GM18520 (cell line): ENCODE measurements around the gene PLXDC2.

ENCODE experiments used
- ATAC-seq: cut with Tn5 transposase; IDR thresholded peaks from one replicate; pipeline ENCODE4 v1.9.1; 2021; ENCODE audit not compliant: unreplicated experiment

Gene PLXDC2

DNA sequence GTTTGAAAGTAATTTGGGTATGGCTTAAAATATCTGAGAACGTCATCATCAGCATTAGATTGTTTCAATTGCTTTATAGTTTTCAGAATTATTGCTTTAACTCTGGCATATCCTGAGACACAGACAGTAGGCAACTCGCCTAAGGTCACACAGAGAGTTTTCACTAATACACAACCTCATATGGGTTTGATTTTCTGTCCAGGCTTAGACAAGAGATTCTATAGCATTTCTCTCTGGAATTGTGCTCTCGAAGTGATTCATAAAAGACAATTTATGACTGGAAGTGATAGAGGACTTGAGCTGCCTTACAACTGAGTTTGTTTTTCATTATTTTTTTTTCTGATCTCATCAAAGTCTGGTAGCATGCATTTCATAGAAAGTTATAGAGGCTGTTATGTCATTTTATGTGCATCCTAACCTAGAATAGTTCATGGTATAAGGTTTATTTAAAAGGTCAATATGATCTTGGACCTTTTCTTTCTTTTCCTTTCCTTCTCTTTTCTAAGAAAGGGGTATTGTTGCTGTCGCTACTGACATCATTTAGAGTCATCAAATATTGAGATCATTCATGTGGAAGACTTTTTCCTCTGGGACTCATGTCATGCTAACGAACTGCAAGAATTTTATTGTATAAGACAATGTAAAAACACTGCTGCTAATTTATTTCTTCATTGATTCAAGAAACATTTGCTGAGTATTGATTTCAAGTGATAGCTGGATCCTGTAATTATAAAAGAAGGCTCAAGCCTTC is 278.2 kb downstream of the PLXDC2 start:
- no peak for ATAC-seq

- no peak for ATAC-seq
Measured at GRCh38 chr10:20100171-20100570, 283.9 kb downstream of the PLXDC2 start.

DNA sequence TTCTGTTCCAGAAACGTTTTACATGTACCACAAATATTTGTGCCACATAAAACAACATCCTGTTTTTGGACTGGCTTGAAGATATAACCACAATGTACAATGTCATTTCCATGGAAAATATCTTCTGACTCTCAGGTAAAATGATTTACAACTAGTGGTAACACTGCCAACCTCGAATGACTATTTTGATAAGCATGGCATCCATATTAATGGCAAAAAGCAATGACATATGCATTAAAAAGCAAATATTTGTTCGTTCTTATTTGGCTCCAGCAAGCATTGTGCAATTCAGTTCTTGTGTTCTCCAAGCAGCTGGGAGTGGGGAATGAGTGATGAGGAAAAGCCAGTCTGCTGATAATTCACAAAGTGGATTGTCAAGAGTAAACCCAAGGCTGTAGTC is 289.0 kb downstream of the PLXDC2 start:
- ATAC-seq = no peak

DNA sequence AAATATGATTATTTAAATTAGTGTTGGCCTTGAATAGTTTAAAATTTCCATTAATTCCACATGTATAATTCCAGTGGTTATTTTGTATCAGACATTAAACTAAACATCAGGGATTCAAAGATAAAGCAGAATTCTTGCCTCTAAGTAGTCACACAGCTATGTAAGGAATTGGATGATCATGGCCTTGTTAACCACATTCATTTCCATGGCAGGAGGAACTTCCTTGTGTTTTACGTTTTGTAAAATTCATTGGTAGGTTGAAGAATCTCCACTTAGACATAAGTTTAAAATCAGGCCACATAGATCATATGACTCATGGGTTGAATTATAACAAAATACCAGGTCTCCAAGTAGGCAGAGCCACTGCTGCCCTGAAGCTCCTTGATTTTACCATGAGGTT is 289.7 kb downstream of the PLXDC2 start:
- no peak for ATAC-seq

DNA sequence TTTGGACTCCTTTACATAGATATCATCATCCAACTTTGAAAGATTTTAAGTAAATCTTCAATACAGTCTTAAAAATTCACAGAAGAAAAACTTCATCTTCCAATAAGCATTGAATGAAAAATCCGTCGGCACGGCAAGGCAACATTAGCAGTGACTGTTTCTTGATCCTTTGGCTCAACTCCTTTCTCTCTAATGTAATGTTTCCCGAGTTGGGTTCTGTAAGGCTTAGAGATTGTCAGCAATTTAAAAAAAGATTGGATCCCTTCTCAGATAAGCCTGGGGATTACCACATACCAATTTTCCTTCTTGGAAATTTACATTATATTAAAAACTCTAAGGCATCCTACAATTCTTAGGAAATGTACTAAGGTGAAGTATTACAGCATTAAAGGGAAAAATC is 291.8 kb downstream of the PLXDC2 start:
- ATAC-seq = no peak

DNA sequence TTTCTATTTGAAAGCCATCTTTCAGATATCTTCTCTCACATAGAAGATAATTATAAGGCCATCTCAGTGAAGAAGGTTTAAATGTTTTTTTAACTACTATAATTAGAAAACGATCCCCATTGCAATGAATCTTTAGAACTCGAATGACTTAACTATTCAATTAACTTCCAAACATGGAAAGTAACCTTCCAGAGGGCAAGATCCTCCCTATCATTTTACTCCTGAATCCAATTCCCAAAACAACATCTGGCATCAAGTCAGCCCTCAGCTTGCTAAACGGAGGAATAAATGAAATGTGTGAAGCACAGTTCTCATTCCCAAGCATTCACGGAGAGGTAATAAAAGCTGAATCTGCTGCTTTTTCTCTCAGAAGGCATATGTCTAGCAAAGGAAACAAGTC is 293.4 kb downstream of the PLXDC2 start:
- no peak for ATAC-seq

GRCh38 chr10:20110125-20111100 is 294.2 kb downstream of the PLXDC2 start:
- ATAC-seq = no peak

DNA sequence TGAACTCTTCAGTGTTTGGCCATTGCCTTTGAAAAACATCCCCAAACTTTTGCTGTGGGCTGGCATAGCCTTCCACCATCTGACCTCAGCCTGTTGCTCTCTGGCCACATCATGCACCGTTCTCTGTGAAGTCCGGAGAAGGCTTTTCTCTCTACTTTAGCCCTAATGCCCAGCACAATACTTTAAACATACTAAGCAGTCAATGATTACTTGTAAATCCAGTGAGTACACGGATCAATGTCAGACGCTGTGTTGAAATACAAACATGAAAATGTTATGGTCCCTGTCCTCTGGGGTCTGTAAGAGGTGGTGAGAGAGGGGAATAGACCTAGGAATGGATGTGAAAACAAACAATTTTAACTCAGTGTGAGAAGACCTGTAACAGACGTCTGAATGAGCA is 297.9 kb downstream of the PLXDC2 start:
- ATAC-seq = no peak

- ATAC-seq = no peak
Measured at GRCh38 chr10:20115894-20116293, 299.7 kb downstream of the PLXDC2 start.

- ATAC-seq = no peak
Measured at GRCh38 chr10:20117471-20117870, 301.2 kb downstream of the PLXDC2 start.

DNA sequence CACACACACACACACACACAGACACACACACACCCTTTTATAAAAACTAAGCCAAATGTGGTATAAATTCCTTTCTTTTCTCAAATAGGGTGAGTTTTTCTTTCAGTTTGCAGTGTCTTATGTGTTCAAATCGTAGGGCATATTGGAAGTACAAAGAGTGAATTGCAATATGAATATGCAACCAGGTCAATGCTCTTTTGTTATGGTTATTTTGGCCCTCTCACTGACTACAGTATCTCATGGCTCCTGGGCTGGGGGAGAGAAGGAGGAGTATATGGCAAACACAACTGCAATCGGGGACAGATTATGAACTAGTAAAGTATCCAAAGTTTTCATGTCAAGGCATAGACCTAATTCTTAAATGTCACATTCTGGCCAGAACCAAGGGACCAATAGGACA is 301.9 kb downstream of the PLXDC2 start:
- no peak for ATAC-seq

DNA sequence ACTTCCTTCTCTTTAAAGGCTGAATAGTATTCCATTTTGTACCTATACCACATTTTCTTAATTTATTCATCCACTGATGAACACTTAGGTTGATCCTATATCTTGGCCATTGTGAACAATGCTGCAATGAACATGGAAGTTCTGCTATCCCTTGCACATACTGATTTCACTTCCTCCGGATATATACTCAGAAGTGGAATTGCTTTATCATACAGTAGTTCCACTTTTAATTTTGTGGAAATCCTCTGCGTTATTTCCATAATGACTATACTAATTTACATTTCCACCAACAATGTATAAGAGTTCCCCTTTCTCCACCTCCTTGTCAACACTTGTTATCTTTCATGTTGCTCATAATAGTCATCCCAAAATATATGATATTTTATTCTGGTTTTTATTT is 312.6 kb downstream of the PLXDC2 start:
- no peak for ATAC-seq

GRCh38 chr10:20132816-20133215 is 316.6 kb downstream of the PLXDC2 start:
- no peak for ATAC-seq

- no peak for ATAC-seq
Measured at GRCh38 chr10:20133669-20134189, 317.5 kb downstream of the PLXDC2 start.

- no peak for ATAC-seq
Measured at GRCh38 chr10:20142311-20142710, 326.1 kb downstream of the PLXDC2 start.

DNA sequence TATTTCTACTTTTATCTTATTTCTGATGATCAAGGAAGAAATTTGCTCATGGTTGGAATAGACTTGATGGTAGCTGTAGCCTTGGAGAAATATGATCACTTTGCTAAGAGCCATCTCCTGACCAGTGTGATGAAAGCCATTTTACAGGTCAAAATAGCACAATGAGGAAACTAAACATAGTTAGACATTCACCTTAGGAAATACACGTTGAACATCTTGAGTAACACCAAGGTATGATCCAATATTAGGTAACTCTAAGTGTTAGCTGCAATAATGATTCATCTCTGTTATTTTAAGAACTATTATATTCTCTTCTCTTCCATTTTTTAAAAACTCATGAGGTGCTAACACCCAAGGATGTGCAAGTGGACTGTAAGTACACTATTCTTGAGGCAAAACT is 328.0 kb downstream of the PLXDC2 start:
- no peak for ATAC-seq

- no peak for ATAC-seq
Measured at GRCh38 chr10:20146004-20146403, 329.8 kb downstream of the PLXDC2 start.

DNA sequence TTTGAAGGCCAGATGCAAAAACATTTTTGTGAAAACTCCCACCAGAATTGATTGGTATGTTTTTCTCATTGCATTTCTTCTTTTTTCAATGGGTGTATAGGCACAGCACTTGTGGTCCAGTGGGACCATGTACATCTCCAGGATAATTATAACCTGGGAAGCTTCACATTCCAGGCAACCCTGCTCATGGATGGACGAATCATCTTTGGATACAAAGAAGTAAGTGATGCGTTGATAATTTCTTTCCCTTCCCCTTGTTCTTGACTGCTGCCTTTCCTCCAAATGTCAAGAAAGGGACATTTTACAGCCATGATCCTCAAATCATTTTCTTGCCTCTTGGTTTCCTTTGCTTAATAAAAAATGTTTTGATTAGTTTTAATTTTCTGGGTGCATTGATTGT is 331.5 kb downstream of the PLXDC2 start:
- no peak for ATAC-seq

DNA sequence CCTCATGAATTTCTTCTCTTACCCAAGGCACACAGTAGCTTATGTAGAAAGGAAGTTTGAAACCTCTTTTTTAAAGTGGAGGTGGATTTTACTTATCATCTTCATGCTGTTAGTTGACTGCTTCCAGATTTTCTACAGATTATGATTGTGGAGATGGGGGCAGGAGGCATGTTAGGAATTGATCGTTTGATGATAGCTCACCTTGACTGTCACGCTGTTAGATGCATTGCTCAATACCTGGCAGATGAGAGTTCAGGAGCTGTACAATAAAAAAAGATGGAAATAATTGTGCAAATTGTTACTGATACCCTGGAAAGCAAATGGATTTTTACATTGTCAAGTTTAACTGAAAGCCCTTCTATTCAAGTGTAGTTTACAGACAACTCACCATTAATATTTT is 340.3 kb downstream of the PLXDC2 start:
- ATAC-seq = no peak

DNA sequence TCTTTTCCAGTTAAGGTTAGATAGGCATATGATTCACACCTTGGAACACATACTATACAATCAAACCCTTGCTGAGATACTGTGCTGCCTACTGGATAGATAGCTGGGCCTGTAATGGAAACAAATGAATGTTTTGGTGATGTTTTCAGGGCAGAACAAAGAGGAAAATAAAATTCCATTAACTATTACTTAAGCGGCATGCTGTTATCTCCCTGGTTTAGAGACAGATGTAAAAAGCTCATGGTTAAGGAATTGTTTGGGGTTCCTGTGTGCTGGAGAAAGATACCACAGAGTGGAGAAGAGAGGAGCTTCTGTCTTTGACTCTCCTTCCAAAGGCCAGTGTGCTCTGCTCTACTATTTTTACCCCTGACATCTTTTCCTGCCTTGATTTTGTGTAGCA is 341.1 kb downstream of the PLXDC2 start:
- ATAC-seq = no peak

DNA sequence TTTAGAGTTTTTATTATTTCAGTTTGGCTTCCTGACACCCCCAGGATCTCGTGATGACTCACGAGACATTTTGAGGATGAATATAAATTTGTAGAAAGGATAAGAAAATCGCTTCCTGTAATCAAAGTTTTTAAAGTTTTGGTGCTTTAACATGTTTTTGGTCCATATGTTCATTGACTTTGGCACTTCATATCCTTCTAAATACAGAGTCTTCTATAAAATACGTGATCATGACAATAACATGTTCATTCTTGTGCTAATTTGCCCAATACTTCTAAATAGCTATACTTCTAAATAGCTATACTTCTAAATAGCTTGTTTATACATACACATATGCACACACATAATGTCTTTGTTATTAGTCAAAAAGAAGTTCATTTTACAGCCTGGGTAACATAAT is 341.9 kb downstream of the PLXDC2 start:
- no peak for ATAC-seq

GRCh38 chr10:20162123-20162522 is 345.9 kb downstream of the PLXDC2 start:
- ATAC-seq = no peak
